NCI-H2227 treated with DMSO at 0.1 percent for 48 hours (cell line): Measurements from ENCODE around the gene SUGCT.
"Not testable (repeated sequence)": the region's sequence is repeated elsewhere in the genome, so short reads cannot be mapped to it uniquely, and the experiment has no call there.

ENCODE experiments used
- DNase-seq: peaks from one replicate; lab custom pipeline; 2025; lab: John Stamatoyannopoulos, UW

Gene SUGCT

GRCh38 chr7:40403703-40404476, 269.1 kb downstream of the SUGCT start:
- DNase-seq, result no peak

- no peak for DNase-seq
Measured at GRCh38 chr7:40405991-40406390, 271.2 kb downstream of the SUGCT start.

DNA sequence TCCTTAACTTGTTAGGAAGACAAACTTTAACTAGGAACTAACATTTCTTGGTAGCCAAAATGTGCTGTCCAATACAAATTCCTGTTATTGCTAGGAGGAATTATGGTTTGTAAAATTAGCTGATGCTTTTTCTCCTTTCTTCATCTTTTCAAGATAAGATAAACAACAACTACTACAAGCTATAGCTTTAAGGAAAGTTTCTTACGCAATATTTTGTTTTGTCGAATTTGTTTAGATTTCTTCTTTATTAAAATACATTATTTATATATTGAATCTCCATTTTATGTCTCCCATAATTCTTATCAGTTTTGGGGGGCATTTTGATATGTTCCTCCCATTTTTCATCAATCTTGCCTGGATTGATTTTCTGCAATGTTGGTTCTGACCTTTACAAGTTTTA, 277.5 kb downstream of the SUGCT start:
- DNase-seq, result no peak

- not testable (repeated sequence) for DNase-seq
Measured at GRCh38 chr7:40414704-40415103, 279.9 kb downstream of the SUGCT start.

- no peak for DNase-seq
Measured at GRCh38 chr7:40418448-40418847, 283.6 kb downstream of the SUGCT start.

GRCh38 chr7:40418983-40419382, 284.2 kb downstream of the SUGCT start:
- DNase-seq, result no peak

DNA sequence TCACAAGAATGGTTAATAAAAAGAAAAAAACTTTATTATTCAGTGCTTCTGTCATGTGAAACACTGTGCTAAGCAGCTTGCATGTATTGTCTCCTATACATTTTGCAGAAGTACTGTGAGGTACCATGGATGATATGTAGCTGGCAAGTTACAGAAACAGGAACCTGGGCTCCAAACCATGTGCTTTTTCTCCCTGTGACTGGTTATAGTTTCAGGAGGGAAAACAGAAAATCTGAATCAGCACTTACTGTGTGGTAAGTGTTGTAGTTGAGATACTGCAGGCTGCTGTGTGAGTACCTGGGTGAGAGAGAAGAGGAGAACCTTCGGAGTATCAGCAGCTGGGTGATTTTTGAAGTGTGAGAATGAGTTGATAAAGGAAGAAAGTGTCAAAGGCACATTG, 285.0 kb downstream of the SUGCT start:
- no peak for DNase-seq

DNA sequence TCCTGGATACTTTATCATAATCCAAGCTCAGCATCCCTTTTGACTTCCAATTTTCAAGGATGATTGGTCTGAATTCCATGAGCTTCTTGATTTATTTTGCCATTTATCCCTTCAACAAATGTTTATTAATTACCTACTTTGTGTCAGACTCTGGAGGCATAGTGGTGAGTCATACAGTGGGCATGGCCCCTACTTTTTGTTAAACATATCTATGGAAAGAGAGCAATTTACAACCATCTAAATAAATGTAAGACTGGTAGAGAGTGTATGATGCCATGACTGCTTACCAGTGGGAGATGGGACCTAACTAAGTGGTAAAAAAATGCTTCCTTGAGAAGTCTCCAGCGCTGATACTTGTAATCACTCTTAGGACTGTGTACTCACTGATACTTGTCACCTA, 286.6 kb downstream of the SUGCT start:
- no peak for DNase-seq

DNA sequence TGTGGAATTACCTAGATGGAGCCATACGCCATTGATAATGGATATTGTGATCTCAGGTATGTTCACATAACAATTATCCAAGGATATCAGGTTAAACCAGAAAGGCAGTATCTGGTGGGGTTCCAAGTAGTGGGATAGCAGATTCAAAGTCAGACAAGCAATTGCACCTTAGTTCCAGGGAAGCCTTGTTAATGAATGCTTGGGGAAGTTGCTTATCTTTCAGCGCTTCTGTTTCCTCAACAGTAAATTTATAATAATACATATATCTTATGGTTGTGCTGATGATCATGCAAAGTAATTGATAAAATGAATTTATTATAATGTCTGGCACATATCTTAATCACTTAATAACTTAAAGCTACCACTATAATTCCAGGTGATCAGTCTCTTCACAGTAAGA, 290.9 kb downstream of the SUGCT start:
- DNase-seq, result no peak

DNA sequence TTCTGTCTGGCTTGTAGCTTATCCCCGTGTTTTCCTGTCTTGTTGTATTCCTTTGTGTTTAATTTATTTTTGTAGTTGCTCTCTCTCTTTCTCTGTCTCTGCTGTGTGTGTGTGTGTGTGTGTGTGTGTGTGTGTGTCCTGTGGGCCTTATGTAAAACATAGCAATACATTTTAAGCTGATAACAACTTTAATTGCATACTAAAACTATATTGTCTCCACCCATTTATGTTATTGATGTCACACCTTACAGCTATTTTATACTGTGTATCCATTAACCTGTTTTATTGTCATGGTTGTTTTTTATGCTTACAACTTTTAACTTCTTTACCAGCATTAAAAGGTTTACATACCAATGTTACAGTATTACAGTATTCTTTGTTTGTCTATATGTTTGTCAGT, 293.6 kb downstream of the SUGCT start:
- no peak for DNase-seq

GRCh38 chr7:40429826-40430225, 295.0 kb downstream of the SUGCT start:
- DNase-seq, result no peak

GRCh38 chr7:40432046-40432445, 297.2 kb downstream of the SUGCT start:
- DNase-seq, result no peak

DNA sequence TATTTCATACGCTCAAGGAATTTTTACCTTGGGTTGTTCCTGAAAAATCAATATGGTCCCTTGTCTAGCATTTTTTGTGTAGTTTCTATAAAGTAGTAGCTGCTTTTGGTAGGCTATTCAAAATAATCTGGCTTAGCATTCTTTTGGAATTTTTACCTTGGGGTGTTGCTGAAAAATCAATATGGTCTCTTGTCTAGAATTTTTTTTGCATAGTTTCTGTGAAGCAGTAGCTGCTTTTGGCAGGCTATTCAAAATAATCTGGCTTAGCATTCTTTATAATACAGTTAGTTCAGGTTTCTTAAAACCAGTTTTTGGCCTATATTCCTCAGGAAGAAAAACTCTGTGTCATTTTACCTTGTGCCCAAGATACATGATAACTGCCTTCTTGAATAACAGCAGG, 301.9 kb downstream of the SUGCT start:
- no peak for DNase-seq

GRCh38 chr7:40437498-40437897, 302.7 kb downstream of the SUGCT start:
- no peak for DNase-seq

- no peak for DNase-seq
Measured at GRCh38 chr7:40437936-40438634, 303.3 kb downstream of the SUGCT start.

GRCh38 chr7:40439686-40440085, 304.9 kb downstream of the SUGCT start:
- DNase-seq, result no peak

DNA sequence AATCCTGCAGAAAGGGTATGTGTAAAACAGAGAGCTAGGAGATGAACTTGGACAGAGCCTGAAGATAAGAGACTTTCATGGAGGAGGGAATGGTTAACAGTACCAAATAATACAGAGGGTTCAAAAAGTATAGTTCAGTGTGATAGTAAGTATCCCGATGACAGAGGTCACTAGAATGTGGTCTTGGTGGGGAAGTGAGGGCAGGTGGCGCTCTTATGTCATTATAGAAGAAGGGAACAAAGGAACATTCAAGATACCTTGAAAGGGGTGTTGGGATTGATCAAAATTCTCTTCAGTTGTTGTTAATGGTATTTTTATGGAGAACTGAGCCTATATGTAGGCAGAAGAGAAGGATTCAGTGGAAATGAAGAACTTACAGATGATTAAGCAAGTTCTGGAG, 312.5 kb downstream of the SUGCT start:
- DNase-seq, result no peak

GRCh38 chr7:40455485-40455884, 320.7 kb downstream of the SUGCT start:
- no peak for DNase-seq

- DNase-seq, result no peak
Measured at GRCh38 chr7:40457776-40458480, 323.1 kb downstream of the SUGCT start.

- DNase-seq, result no peak
Measured at GRCh38 chr7:40463446-40463845, 328.6 kb downstream of the SUGCT start.

DNA sequence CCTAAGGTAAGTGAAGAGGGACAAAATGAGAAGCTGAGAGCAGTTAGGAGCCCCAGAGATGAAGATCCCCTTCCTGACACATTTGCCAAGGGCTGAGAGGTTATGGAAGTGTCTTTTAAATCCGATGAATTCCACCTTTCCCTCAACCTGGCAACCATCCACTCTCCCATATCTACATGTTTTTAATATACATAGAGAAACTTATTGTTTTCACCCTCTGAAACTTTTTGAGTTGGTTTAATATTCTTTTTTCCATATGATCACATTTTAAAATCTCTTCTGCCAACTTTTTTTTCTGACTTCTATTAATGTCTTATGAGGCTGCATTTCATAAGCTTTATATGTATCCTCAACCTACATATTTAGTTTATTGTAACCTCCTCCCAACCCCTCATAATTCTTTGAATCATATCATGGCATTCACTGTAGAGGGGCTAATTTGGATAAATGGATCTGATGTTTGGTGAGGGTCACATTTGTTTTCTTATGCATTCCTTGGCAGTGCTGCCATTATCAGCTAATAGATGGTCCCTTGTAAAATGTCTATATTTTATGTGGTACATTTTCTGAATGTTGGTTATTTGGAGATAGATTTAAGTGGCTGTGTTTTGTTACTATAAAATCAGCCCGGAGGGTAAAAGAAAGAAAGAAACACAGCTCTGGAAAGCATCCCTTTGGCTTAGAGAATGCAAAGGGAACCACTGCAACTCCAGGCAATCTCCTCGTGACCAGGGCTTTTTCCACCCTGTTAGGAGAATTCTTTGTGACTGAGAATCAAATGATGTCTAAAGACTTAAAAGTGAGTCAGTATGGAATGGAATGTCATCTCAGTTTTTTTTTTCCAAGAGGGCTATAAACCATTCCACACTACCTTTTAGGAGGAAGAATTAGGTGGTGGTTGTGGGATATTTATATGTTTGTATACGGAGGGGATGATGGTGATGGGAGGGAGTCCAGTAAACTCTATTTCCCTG, 334.4 kb downstream of the SUGCT start:
- DNase-seq, result no peak

DNA sequence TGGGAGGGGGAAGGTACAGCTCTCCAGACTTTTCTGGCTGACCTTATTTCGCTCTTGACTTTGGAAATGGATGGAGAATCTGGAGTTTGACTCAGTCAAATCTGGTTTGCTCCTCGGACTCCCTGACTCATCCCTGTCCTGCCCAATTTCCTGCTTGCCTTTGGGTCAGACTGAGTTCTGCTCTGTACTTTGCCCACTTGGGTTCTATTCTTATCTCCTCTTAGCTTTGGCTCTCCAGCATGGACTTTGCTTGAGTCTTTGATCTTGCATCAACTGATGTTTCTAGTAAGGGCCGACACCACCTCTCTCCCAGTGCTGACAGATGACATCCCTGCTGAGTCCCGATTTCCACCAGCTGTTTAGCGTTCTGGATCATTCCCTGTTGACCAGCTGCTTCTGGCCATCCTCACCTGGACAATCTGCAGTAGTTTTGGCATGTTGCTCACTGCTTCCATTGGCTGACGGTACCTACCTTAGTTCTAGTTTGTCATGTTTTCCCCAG, 335.3 kb downstream of the SUGCT start:
- DNase-seq, result no peak
